NCI-H146 treated with DMSO at 0.1 percent for 48 hours (cell line): ENCODE measurements around the gene FAM111B.
"Not testable (repeated sequence)": the region's sequence is repeated elsewhere in the genome, so short reads cannot be mapped to it uniquely, and the experiment has no call there.

Experiments used
- DNase-seq: peaks from one replicate; lab custom pipeline; 2025; ENCODE audit not compliant: unreplicated experiment; lab: John Stamatoyannopoulos, UW

FAM111B gene

DNA sequence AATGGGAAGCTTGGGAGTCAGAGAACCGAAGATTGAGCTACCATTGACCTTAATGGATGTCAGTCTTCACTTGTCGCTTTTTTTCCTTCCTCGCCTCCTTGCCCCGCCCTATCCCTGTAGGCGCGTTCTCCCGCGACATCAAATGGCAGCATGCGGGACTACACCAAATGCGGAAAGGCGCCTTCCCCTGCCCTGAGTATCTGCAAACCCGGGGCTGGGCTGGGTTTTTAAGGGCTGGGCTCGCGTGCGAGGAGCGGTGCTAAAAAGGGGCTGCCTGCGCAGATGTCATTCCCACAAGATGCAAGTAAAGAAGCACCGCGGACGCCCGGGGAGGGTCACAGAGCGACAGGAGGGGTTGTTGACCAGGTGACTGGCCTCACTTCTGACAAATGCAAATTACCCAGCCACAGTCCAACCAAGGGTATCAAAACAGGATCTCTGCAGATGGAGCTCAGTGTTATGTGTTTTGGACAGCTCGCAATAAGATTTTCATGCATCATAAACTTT, 4.7 kb upstream of the FAM111B start:
- DNase-seq, result no peak

DNA sequence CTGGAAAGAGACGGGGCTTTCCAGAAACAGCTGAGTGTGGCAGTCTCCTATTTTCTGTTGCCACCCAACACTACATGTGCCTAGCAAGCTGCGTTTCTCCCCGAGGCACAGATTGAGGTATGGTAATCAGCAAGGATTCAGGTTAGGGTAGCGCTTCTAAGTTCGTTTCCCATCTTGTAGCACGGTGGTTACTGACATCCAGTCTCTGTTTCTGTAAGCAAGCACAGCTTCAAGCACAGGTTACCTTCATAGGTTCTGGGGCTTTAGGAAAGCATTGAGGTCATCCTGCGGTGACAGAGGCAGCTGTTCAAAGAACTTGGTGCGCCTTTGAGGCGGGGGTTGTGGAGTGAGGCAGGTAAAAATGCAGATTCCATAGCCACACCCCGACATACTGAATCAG, 684 bp downstream of the FAM111B start:
- not testable (repeated sequence) for DNase-seq

DNA sequence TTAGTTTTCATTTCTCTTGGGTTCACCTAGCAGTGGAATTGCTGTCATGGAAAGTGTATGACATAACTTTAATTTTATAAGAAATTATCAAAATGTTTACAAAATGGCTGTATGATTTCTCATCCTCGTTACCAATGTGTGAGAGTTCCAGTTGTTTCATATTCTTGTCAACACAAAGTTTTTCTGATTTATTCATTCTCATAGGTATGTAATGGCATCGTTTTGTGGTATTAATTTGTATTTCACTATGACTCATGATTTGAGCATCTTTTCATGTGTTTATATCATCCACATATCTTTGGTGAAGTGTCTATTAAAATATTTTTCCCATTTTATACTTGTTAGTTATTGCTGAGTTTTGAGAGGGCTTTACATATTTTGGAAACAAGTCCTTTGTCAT, 5.5 kb downstream of the FAM111B start:
- DNase-seq, result no peak

DNA sequence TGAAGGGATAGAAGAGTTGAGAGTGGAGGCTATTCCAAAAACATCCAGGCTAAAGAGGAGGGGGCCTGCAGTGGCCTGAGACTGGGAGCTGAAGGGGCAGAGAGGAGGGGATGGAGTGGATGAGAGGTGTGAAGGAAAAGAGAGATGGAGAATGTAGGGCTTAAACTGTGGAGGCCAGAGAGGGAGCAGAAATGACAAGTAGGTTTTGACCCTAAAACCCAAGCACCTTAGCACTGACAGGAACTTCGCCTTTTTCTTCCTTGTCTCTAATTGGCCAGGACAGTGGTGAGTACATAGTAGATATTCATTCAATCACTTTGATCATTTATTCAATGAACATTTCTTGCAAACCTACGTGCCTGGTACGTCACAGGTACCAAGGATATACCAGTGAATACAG, 7.3 kb downstream of the FAM111B start:
- DNase-seq, result no peak

- no peak for DNase-seq
Observed at GRCh38 chr11:59115553-59115952, 8.5 kb downstream of the FAM111B start.

- no peak for DNase-seq
Observed at GRCh38 chr11:59117774-59118173, 10.7 kb downstream of the FAM111B start.

DNA sequence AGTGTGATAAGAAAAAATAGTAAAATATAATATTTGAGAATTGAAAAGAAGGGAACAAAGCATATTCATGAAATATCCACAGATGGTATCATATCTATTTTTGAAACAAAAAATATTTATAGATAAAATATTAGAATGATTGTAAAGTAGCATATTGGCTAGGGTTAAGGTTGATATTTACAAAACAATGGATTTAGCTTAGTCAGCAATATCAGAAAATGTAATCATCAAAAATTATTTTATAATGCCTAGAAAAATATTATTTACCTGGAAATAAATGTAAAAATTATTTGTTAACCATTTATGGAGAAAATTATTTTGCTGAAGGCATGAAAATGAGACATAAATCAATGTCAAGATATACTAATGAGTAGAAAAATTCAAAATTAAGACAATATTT, 12.8 kb downstream of the FAM111B start:
- no peak for DNase-seq

- no peak for DNase-seq
Observed at GRCh38 chr11:59135648-59136461, 28.8 kb downstream of the FAM111B start.

DNA sequence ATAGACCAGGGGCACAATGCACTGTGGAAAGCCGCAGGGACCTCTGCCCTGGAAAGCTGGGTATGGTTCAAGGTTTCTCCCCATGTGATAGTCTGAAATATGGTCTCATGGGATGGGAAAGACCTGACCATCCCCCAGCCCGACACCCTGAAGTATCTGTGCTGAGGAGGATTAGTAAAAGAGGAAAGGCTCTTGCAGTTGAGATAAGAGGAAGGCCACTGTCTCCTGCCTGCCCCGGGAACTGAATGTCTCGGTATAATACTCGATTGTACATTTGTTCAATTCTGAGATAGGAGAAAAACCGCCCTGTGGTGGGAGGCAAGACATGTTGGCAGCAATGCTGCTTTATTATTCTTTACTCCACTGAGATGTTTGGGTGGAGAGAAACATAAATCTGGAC, 29.5 kb downstream of the FAM111B start:
- not testable (repeated sequence) for DNase-seq

- no peak for DNase-seq
Observed at GRCh38 chr11:59137190-59137589, 30.2 kb downstream of the FAM111B start.

DNA sequence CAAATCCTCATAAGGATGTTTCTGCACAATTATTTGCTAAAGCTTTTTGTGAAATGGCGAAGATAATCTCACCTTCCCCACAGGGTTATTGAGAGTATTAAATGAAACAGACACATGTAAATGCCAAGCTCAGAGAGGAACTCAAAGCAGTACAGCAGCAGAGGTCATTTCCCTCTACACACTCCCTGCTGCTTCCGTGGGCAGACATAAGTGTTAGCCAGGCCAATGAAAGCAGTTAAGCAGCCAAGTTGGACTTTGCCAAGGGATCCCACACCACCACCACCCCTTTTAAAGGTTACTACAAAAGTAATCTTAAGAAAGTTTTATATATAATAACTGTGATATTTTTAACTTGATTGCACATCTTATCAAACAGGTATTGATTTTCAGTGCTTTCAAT, 31.6 kb downstream of the FAM111B start:
- no peak for DNase-seq

DNA sequence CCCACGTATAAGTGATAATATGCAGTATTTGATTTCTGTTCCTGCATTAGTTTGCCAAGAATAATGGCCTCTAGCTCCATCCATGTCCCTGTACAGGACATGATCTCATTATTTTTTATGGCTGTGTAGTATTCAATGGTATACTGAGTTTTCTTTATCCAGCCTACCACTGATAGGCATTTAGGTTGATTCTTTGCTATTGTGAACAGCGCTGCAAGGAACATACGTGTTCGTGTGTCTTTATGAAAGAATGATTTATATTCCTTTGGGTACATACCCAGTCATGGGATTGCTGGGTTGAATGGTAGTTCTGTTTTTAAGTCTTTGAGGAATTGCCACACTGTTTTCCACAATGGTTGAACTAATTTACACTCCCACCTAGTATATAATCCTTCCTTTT, 34.2 kb downstream of the FAM111B start:
- DNase-seq, result no peak

DNA sequence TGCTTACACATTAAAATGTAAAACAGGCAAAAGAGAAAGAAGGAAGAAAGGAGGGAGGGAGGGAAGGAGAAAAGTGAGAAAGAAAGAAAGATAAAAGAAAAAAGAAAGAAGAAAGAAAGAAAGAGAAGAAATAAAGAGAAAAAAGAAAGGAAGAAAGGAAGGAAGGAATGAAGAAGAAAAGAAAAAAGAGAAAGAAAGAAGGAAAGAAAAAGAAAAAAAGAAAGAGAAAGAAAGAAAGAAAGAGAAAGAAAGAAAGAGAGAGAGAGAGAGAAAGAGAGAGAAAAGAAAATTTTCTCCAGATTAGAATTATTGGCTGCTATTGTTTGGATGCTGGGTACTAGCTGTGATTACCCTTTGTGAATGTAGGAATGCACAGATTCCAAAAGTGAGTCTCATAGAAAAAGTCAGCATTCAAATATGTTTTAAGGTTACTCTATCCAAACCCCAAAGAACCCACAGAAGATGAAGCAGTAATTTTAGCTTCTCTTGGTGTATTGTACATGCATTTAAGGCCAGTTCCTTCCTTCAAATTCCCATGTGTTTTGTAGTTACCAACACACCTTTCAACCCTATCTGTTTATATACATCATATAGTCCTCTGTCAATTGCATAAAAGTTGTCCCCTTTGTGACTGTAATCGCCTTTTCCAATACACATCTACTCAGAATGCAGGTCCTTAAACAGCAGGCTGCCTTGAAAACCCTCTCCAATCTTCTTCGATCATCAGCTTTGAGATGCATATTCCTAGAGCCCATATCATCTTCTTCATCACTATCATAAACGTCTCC, 34.8 kb downstream of the FAM111B start:
- DNase-seq, result no peak

GRCh38 chr11:59142530-59143507, 35.8 kb downstream of the FAM111B start, which contains the start of gene FAM111A:
TSS of gene FAM111A (plus strand) at chr11:59142856. CDS start at chr11:59148873, 6,017 bp downstream.
- peak; percentile 76 for DNase-seq

DNA sequence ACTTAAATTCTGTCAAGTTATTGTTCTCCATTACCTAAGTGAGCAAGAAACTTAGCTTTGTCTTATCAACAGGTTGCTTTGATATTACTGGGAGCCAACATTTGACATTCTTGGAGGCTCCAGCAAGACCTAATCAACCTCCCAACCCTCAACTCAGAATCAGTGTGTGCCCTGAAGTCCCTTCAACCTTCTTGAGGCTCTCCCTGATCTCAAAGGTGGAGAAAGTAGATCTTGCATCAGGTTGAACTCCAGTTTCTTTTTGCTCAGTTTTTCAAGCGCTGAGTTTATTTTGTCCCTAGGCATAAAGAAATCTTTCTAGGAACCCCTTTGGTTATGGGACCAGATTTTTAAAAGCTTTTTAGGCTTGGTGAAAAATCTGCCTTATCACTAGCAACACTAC, 37.1 kb downstream of the FAM111B start:
- DNase-seq, result no peak

DNA sequence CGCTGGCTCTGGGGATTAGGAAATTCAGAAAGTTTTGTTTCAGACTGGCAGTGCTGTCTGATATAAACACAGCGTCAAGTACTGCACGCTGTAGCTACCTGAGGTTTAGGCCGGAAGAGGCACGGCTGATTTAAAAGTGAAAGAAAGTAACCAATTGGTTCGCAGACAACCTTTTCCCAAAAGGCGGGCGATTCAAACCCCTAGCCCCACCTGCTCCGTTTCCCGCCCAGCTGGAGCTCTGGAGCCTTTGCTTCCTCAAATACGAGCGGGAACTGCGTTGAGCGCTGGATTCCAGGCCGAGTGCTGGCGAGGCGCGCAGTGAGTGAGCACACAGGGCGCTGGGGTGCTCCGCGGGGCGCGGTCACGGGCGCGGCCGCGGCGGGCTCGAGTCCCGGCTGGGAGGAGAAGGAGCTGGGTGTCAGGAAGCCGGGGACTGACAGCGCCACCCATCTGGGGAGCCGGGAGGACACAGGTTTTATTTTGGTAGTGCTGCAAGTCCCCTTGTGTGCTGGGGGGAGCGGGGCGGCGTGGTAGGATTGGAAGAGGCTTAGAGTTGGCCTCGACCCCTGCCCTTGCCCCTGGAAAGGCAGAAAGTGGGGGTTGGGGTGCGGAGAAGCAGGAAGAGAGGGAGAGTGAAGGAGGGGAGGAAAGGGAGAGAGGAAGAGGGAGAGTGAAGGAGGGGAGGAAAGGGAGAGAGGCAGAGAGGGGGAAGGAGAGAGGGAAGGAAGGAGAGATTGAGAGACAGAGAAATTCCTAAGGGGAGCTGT, 37.7 kb downstream of the FAM111B start:
- DNase-seq, result peak; percentile 53

GRCh38 chr11:59145534-59145933, 38.5 kb downstream of the FAM111B start:
- no peak for DNase-seq

DNA sequence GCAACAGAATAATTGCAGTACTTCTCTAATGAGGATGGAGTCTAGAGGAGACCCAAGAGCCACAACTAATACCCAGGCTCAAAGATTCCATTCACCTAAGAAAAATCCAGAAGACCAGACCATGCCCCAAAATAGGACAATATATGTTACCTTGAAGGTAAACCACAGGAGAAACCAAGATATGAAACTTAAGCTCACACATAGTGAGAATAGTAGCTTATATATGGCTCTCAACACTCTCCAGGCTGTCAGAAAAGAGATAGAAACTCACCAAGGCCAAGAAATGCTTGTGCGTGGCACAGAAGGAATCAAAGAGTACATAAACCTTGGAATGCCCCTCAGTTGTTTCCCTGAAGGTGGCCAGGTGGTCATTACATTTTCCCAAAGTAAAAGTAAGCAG, 44.7 kb downstream of the FAM111B start:
- no peak for DNase-seq

DNA sequence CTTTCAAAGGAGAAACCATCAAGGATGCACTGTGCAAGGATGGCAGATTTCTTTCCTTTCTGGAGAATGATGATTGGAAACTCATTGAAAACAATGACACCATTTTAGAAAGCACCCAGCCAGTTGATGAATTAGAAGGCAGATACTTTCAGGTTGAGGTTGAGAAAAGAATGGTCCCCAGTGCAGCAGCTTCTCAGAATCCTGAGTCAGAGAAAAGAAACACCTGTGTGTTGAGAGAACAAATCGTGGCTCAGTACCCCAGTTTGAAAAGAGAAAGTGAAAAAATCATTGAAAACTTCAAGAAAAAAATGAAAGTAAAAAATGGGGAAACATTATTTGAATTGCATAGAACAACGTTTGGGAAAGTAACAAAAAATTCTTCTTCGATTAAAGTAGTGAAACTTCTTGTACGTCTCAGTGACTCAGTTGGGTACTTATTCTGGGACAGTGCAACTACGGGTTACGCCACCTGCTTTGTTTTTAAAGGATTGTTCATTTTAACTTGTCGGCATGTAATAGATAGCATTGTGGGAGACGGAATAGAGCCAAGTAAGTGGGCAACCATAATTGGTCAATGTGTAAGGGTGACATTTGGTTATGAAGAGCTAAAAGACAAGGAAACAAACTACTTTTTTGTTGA, 45.4 kb downstream of the FAM111B start:
- no peak for DNase-seq

GRCh38 chr11:59154610-59155009, 47.6 kb downstream of the FAM111B start:
- no peak for DNase-seq
